ENCODE data around the gene PPP2R5E.

Gene PPP2R5E

DNA sequence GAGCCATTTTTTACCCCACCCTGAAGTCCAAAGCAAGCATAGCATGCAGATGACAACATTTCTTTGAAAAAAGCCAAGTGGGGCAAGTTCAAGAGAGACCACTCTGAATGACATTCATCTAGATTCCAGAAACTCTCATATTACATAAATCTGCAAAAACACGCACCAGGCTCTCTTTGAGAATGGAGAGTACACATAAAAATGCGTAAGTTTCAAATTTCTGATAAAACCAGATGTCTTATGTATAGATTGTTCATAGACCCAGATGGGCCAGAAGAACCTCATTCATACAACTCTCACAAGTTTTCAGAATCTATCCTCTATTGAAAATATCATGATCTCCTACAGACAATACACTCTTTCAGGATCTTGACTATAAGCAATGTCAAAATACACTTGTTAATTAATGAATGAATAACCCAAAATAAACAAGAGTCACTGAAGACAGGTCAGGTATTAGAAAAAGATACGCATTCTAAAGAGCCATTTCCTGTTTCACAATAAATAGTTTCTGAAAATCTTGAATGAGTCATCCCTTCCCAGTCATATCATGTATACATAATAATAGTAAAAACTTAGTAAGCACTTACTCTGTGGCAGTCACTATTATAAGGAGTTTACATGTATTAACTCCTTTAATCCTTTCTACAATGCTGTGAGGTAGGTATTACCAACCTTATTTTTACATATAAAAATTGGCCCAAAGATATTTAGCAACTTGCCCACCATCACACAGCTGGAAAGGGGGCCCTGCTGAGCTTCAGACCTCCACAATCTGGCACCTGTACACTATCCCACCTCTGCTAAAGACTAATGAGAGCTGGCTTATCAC, 72.0 kb downstream of the PPP2R5E start:
- peak; percentile 78 for DNase-seq

GRCh38 chr14:63468294-63468693, 74.9 kb downstream of the PPP2R5E start:
- DNase-seq, result no peak

DNA sequence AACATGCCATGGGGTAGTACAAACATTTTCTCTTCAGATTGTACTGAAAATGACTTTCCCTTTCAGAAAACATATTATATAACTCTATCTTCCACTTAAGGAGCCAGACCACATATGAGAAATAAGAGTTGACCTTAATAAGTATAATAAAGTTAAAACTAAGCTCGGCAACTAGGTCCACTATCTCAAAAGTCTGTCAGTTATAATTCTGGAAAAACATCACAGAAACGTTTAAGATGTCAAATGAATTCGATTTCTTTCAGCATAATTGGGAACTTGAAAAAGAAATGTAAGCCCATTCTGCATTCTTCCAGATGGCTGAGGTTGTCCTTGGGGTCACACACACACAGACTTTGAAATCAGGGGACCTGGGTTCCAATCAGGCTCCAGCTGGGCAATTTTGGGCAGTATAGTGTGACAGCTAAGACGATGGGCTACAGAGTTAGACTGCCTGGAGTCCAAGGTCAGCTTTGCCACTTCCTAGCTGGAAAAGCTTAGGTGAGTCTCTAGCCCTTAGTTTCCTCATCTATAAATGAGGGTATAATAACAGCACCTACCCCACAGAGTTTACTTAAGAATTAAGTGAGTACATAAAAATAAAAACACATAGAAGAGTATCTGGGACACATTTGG, 75.6 kb downstream of the PPP2R5E start:
- DNase-seq, result no peak

DNA sequence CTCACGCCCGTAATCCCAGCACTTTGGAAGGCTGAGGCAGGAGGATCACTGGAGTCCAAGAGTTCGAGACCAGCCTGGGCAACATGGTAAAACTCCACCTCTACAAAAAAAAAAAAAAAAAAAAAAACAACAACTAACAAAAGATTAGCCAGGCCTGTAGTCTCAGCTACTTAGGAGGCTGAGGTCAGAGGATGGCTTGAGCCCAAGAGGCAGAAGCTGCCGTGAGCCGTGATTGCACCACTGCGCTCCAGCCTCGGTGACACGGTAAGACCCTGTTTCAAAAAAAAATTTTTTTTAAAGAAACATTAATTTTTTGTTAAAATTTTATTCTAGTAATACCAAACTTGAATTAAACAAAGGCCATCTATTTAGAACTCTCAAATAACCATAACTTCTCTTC, 77.8 kb downstream of the PPP2R5E start:
- no peak for DNase-seq

DNA sequence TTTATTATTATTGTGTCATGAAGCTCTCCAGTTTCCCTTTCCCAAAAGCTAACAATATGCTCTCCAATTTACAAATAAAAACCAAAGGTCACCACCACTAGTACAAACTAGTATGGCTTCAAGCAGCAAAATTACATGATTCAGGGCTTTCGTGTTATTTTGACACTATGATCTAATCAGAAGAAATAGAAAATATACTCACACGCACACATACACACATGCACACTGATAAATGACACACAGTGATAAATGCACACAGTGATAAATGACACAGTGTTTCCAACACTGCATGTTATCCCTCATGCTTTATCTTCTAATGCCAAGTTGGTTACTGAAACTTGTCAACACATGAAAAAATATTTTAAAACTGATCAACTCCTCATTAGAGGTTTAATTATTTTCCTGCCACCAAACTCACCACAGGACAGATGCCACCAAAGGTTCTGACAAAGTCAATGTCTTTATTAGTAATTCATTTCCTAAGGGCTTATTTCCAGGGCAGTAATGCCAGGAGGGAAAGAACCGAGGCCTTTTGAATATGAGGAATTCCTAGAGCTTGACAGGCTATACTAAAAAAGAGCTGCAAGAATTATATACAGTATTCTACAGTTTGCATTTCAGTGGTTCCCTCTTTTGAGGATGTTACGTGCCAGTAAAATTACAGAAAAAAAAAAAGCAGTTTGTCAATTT, 82.4 kb downstream of the PPP2R5E start:
- no peak for DNase-seq

GRCh38 chr14:63459738-63460137, 83.4 kb downstream of the PPP2R5E start:
- DNase-seq, result no peak

DNA sequence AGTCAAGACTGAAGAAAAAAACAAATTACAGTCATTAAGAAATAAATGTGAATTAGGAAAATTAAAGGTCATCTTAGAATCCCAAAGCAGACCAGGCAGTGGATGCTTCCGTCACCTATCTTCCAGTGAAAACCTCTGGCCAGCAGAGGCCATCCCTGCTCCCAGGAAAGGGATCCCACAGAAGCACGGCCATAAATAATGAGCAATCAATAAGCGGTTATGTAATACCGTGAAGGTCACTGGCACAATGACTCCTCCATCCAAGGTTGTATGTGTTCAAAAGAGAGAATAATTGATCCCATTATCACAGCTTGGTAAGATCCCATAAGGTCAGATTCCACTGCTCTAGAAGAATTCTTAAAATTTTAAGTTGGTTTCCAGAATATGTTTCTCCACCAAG, 85.7 kb downstream of the PPP2R5E start:
- no peak for DNase-seq

DNA sequence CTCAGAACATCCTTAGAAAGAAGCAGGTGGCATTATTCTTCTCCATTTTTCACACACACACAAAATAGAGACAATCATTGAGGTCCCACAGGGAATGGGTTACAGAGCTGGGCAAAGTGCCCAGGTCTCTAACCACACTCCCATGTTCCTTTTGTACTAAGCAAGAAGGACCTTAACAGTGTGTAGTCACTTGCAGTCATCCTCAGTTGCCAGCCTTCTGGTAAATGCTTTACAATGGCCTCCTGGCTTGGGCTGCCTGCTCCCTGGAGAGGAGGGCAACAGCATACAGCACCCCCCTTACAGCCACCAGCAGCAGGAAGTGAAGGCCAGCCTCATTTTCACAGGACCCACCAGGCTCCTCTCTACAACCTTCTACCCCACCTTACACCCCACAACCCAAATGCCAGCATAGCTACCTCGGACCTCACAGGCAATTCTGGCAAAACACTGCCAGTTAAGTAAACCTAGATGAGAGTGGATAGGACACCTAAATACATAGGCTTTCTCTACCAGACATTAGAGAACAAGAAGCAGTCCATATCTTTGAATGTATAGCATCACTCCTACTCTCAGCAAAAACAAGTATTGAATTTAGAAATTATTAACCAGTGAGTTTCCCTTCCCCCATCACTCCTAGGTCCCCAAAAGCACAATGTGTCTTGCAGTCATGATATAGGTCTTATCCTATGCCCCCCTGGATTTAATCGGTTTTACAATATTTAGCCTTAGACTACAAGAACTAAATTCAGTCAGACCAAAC, 88.1 kb downstream of the PPP2R5E start:
- DNase-seq, result peak; percentile 66

DNA sequence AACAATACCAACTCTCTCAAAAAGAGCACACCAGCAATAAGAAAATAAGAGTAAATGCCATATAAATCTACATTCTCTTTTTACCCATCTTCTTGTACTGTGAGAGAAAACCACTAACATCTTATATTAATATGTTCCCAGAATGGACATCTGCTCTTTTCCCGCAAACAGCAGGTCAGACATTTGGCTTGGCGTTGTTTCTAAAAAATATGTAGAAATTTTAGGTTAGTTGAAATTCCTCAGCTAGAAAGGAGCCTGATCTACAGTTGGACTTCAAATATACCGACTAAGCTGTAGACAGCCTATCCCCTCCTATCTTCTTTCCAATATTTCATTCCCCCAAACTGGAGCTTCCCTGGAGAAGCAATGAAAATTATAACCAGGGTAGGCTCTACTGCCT, 88.7 kb downstream of the PPP2R5E start:
- DNase-seq, result no peak

- no peak for DNase-seq
Observed at GRCh38 chr14:63453443-63453936, 89.7 kb downstream of the PPP2R5E start.

DNA sequence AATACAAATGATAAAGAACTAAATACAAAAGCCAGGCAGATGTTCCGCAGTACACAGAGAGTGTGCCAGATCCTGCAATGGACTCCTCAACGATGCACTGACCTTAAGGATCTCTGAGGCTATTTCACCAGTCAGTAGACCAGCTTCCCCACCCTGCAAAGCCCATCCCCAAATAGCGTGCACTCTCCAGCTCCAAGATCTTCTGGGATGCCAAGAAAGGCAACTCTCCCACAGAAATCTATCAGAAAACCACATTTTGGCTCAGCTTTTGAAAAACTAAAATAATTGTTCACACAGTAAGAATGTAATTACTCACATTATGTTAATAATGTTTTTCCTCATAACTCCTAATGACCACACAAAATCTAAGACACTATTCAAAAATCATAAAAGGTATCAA, 90.4 kb downstream of the PPP2R5E start:
- no peak for DNase-seq

GRCh38 chr14:63448841-63449240, 94.3 kb downstream of the PPP2R5E start:
- DNase-seq, result no peak

DNA sequence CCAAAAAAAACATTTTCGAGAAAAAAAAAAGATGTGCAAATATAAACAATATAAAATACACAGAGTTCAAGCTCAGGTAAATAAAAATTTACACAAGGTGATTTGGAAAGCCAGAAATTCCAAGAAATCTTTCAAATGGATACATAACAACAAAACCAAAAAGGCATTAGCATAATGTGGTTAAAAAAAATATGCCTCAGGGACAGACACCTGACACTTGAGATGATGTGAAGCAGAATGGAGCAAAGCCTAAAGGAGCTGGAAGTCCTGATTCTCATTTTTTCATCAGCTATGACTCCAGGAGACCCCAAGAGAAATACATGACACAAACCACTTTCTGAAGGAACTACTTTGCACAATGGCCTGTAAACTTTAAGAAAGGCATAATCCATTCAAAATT, 98.6 kb downstream of the PPP2R5E start:
- no peak for DNase-seq

DNA sequence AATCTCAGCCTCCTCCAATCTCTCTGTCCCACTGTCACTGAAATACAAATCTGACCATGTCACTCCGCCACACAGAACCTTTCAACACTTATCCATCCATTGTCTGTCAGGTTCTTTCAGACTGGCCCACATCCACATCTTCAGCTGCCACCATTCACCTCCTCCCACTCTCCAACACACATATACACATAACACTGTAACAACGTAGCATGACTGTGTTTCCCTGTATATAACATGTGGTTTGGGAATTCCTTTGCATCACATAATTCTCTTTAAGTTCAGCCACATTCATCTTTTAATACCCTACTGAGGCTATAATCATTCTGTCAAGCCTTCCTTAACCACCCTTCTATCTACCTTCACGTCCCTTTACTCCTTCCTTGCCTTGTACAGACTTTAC, 99.2 kb downstream of the PPP2R5E start:
- DNase-seq, result no peak

GRCh38 chr14:63443361-63443760, 99.8 kb downstream of the PPP2R5E start:
- no peak for DNase-seq

GRCh38 chr14:63438065-63438757, 105.0 kb downstream of the PPP2R5E start:
- peak; percentile 90 for DNase-seq

DNA sequence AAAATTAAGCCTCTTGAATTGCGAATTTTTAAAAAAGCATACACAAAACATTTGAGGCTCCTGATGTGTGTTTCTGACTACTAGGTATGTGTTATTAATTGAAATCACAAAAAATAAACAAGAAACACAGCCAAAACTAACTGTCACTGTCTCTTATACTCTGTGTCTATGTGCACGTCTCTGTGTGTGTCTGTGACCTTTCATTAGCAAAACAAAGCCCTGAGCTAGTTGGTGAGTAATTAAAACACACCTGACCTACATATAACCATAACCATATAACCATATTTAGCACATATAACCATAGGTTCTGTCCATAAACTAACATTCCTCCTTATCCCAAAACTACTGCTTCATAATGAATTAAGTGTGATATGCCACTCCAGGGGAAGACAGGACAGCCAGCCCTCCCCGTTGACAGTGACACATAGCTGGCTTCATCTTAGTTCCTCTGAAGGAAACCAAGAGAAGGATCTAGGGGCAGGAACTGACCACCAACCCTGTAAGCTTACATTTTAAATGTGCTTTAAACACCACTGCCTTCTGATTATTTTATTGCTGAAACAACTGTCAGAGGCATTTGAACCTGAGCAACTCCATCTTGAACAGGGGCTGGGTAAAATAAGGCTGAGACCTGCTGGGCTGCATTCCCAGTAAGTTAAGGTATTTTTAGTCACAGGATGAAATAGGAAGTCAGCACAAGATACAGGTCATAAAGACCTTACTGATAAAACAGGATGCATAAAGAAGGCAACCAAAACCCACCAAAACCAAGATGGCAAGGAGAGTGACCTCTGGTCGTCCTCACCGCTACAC, 106.7 kb downstream of the PPP2R5E start:
- peak; percentile 8 for DNase-seq

DNA sequence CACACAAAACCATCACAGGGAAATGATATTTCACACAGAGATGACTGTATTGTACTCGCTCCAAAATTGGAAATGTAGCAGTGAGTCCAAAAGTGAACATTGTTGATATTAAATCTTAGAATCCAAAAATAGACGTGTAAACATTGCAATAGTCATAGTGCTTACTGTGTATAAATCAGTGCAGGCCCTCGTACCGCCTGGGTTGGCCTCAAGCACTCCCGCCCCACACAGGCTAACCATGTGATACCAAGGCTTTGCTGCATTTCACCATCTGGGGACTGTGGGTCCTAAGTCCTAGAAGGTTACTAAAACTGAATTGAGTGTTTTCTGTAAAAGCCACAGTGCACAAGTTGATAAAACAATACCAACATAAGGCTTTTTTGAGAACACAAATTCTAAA, 107.3 kb downstream of the PPP2R5E start:
- peak; percentile 76 for DNase-seq

GRCh38 chr14:63435204-63435603, 108.0 kb downstream of the PPP2R5E start:
- DNase-seq, result no peak

- DNase-seq, result no peak
Observed at GRCh38 chr14:63432888-63433552, 110.2 kb downstream of the PPP2R5E start.

GRCh38 chr14:63432228-63432627, 110.9 kb downstream of the PPP2R5E start:
- no peak for DNase-seq

All from fibroblast of skin of back (primary cell).